HEK293 (cell line): Measurements from ENCODE around the gene MAGI1.

Experiments used
- CTCF ChIA-PET: fragments of 350-600 bp; formaldehyde crosslinking; extraction: SDS; loops from one replicate; lab custom pipeline; 2021; ENCODE audit warnings: antibody characterized with exemption; lab: Yijun Ruan, JAX
- POLR2A ChIA-PET: fragments of 300-600 bp; formaldehyde crosslinking; extraction: SDS; loops from one replicate; lab custom pipeline; 2020; ENCODE audit warnings: antibody characterized with exemption, inconsistent platforms; lab: Yijun Ruan, JAX
- H3K27ac ChIP-seq: fragments of 200-500 bp; sonication (Bioruptor generic); 2 replicates; pipeline ENCODE4 v1.5.1; 2014; ENCODE audit warnings: low read depth, low read length, control low read depth, inconsistent platforms; ENCODE audit errors: extremely low read depth
- H3K36me3 ChIP-seq, 2 experiments: fragments of 200-500 bp in 1 of 2; sonication (Bioruptor generic) in 1 of 2; 1 replicate in 1 of 2; 2 replicates in 1 of 2; pipeline ENCODE4 v1.5.1; 2014 to 2017; ENCODE audit warnings: inconsistent platforms in 2 of 2, low read length in 2 of 2; ENCODE audit not compliant: control insufficient read depth in 2 of 2, insufficient read depth in 1 of 2
- H3K4me1 ChIP-seq: fragments of 200-500 bp; sonication (Bioruptor generic); 2 replicates; pipeline ENCODE4 v1.5.1; 2014; ENCODE audit warnings: mild to moderate bottlenecking, low read length, inconsistent platforms; ENCODE audit not compliant: control insufficient read depth, insufficient read depth
- H3K4me3 ChIP-seq: 2 replicates; pipeline ENCODE4 v1.5.1; 2011; ENCODE audit warnings: low read depth, mild to moderate bottlenecking, control low read depth, low read length, moderate library complexity
- H3K9me3 ChIP-seq: fragments of 200-500 bp; sonication (Bioruptor generic); 2 replicates; pipeline ENCODE4 v1.5.1; 2014; ENCODE audit warnings: low read depth, low read length, inconsistent platforms; ENCODE audit not compliant: control insufficient read depth, insufficient read depth
- IKZF3 ChIP-seq: fragments of 450-650 bp; IDR thresholded peaks from 2 replicates; pipeline ENCODE4 v1.5.0; 2018; ENCODE audit warnings: missing biosample characterization, mild to moderate bottlenecking, missing genetic modification characterization, moderate library complexity
- KLF8 ChIP-seq: fragments of 450-650 bp; formaldehyde crosslinking; IDR thresholded peaks from 2 replicates; pipeline ENCODE4 v1.5.1; 2016; ENCODE audit warnings: missing biosample characterization, missing genetic modification characterization
- PRDM1 ChIP-seq: fragments of 450-650 bp; formaldehyde crosslinking; IDR thresholded peaks from 2 replicates; pipeline ENCODE4; 2016; ENCODE audit warnings: missing biosample characterization, missing genetic modification characterization
- ZEB2 ChIP-seq: fragments of 450-650 bp; formaldehyde crosslinking; IDR thresholded peaks from 2 replicates; pipeline ENCODE4 v1.5.1; 2016; ENCODE audit warnings: missing biosample characterization, missing genetic modification characterization
- ZNF19 ChIP-seq: fragments of 450-650 bp; formaldehyde crosslinking; IDR thresholded peaks from 2 replicates; pipeline ENCODE4; 2016; ENCODE audit warnings: missing biosample characterization, missing genetic modification characterization, low read depth
- ZNF23 ChIP-seq: fragments of 450-650 bp; formaldehyde crosslinking; IDR thresholded peaks from 2 replicates; pipeline ENCODE4 v1.5.1; 2016; ENCODE audit warnings: missing biosample characterization, missing genetic modification characterization, borderline replicate concordance
- ZNF366 ChIP-seq: fragments of 450-650 bp; formaldehyde crosslinking; conservative IDR thresholded peaks from 2 replicates; pipeline ENCODE4 v1.5.1; 2016; ENCODE audit warnings: missing biosample characterization, missing genetic modification characterization
- ZNF391 ChIP-seq: fragments of 450-650 bp; formaldehyde crosslinking; IDR thresholded peaks from 2 replicates; pipeline ENCODE4 v1.5.1; 2016; ENCODE audit warnings: low read depth, missing biosample characterization, missing genetic modification characterization, borderline replicate concordance
- ZNF600 ChIP-seq: fragments of 450-650 bp; formaldehyde crosslinking; IDR thresholded peaks from 2 replicates; pipeline ENCODE4 v1.5.1; 2016; ENCODE audit warnings: missing biosample characterization, missing genetic modification characterization
- ZNF629 ChIP-seq: fragments of 450-650 bp; formaldehyde crosslinking; IDR thresholded peaks from 2 replicates; pipeline ENCODE4 v1.5.1; 2017; ENCODE audit warnings: missing biosample characterization, missing genetic modification characterization
- ZNF660 ChIP-seq: fragments of 450-650 bp; IDR thresholded peaks from 2 replicates; pipeline ENCODE4 v1.5.1; 2018; ENCODE audit warnings: missing biosample characterization, mild to moderate bottlenecking, missing genetic modification characterization
- ZNF707 ChIP-seq: fragments of 450-650 bp; formaldehyde crosslinking; IDR thresholded peaks from 2 replicates; pipeline ENCODE4 v1.5.1; 2016; ENCODE audit warnings: missing biosample characterization, missing genetic modification characterization
- ZNF76 ChIP-seq: fragments of 450-650 bp; formaldehyde crosslinking; IDR thresholded peaks from 2 replicates; pipeline ENCODE4; 2016; ENCODE audit warnings: low read depth, missing biosample characterization, missing genetic modification characterization, borderline replicate concordance
- TF ChIP-seq, protein P1 (sequence below): fragments of 450-650 bp; formaldehyde crosslinking; IDR thresholded peaks from 2 replicates; pipeline ENCODE4 v1.5.1; 2016; ENCODE audit warnings: missing biosample characterization, missing genetic modification characterization, borderline replicate concordance
- TF ChIP-seq, protein P2 (sequence below): fragments of 450-650 bp; formaldehyde crosslinking; IDR thresholded peaks from 2 replicates; pipeline ENCODE4 v1.5.1; 2016; ENCODE audit warnings: missing biosample characterization, missing genetic modification characterization
- TF ChIP-seq, protein P3 (sequence below): fragments of 450-650 bp; formaldehyde crosslinking; IDR thresholded peaks from 2 replicates; pipeline ENCODE4 v1.5.1; 2016; ENCODE audit warnings: missing biosample characterization, missing genetic modification characterization, borderline replicate concordance
- TF ChIP-seq, protein P4 (sequence below): fragments of 450-650 bp; formaldehyde crosslinking; IDR thresholded peaks from 2 replicates; pipeline ENCODE4 v1.5.1; 2016; ENCODE audit warnings: missing biosample characterization, missing genetic modification characterization
- TF ChIP-seq, protein P5 (sequence below): fragments of 450-650 bp; formaldehyde crosslinking; IDR thresholded peaks from 2 replicates; pipeline ENCODE4 v1.5.1; 2016; ENCODE audit warnings: missing biosample characterization, missing genetic modification characterization, low read depth
- TF ChIP-seq, protein P6 (sequence below): fragments of 450-650 bp; formaldehyde crosslinking; IDR thresholded peaks from 2 replicates; pipeline ENCODE4 v1.5.1; 2016; ENCODE audit warnings: missing biosample characterization, missing genetic modification characterization
- TF ChIP-seq, protein P7 (sequence below): fragments of 450-650 bp; formaldehyde crosslinking; conservative IDR thresholded peaks from 2 replicates; pipeline ENCODE4 v1.5.1; 2016; ENCODE audit warnings: low read depth, missing biosample characterization, missing genetic modification characterization

MAGI1 gene

DNA sequence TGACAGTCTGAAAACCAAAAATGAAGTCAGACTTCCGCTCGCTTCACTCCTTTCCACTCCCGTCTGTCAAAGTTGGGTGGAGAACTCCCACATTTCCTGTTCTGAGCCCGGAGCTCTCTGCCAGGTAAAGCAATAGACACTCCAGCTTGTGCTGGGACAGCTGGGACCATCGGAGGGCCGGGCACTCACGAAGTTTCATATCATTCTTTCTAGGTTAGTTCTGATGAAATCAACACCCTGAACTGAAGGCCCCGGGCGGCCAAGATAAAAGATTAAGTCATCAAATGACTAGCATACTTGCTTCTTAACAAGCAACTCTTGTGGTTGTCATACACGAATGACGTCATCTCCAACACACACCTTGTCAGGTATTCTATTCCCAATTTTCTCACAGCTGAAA, 42.1 kb downstream of the MAGI1 start:
- Histone ChIP-seq H3K36me3 (no peaks in the 10 kb centered on the region), H3K4me3 (no peak overlapping the region), H3K4me1 (peaks cover 3% of the 10 kb centered on the region), H3K9me3 (no peaks in the 10 kb centered on the region), H3K27ac (peak overlapping the region; percentile 6; the same call in 1 of the 2 replicates)
- POLR2A ChIA-PET, result interaction anchor here (0.7 kb wide), 2 partner anchors 215 to 246 kb away, joined by 4 to 6 read pairs; no protein-coding TSS in a partner anchor
- CTCF ChIA-PET, result interaction anchor here (0.6 to 0.7 kb wide), 2 partner anchors 11 to 469 kb away, joined by 3 read pairs; no protein-coding TSS in a partner anchor
- TF ChIP-seq IKZF3 (tag by site-specific recombination) (0 out of 2 replicates have a peak, but pooled peaks have one; percentile 19), ZEB2 (tag by site-specific recombination) (peak; percentile 90), PRDM1 (no peak), ZNF23 (tag by site-specific recombination) (no peak), ZNF76 (no peak), KLF8 (tag by site-specific recombination) (peak; percentile 82), ZNF629 (tag by site-specific recombination) (peak; percentile 94), ZNF660 (tag by site-specific recombination) (peak; percentile 69; the same call in 1 of the 2 replicates), ZNF391 (tag by site-specific recombination) (no peak), ZNF19 (tag by site-specific recombination) (no peak), ZNF366 (tag by site-specific recombination) (peak; percentile 55), ZNF600 (tag by site-specific recombination) (0 out of 2 replicates have a peak, but pooled peaks have one; percentile 35), ZNF707 (tag by site-specific recombination) (no peak)
- TF ChIP-seq, protein P1, sequence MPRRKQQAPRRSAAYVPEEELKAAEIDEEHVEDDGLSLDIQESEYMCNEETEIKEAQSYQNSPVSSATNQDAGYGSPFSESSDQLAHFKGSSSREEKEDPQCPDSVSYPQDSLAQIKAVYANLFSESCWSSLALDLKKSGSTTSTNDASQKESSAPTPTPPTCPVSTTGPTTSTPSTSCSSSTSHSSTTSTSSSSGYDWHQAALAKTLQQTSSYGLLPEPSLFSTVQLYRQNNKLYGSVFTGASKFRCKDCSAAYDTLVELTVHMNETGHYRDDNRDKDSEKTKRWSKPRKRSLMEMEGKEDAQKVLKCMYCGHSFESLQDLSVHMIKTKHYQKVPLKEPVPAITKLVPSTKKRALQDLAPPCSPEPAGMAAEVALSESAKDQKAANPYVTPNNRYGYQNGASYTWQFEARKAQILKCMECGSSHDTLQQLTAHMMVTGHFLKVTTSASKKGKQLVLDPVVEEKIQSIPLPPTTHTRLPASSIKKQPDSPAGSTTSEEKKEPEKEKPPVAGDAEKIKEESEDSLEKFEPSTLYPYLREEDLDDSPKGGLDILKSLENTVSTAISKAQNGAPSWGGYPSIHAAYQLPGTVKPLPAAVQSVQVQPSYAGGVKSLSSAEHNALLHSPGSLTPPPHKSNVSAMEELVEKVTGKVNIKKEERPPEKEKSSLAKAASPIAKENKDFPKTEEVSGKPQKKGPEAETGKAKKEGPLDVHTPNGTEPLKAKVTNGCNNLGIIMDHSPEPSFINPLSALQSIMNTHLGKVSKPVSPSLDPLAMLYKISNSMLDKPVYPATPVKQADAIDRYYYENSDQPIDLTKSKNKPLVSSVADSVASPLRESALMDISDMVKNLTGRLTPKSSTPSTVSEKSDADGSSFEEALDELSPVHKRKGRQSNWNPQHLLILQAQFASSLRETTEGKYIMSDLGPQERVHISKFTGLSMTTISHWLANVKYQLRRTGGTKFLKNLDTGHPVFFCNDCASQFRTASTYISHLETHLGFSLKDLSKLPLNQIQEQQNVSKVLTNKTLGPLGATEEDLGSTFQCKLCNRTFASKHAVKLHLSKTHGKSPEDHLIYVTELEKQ, result peak; percentile 23; the same call in 1 of the 2 replicates
- TF ChIP-seq, protein P2, sequence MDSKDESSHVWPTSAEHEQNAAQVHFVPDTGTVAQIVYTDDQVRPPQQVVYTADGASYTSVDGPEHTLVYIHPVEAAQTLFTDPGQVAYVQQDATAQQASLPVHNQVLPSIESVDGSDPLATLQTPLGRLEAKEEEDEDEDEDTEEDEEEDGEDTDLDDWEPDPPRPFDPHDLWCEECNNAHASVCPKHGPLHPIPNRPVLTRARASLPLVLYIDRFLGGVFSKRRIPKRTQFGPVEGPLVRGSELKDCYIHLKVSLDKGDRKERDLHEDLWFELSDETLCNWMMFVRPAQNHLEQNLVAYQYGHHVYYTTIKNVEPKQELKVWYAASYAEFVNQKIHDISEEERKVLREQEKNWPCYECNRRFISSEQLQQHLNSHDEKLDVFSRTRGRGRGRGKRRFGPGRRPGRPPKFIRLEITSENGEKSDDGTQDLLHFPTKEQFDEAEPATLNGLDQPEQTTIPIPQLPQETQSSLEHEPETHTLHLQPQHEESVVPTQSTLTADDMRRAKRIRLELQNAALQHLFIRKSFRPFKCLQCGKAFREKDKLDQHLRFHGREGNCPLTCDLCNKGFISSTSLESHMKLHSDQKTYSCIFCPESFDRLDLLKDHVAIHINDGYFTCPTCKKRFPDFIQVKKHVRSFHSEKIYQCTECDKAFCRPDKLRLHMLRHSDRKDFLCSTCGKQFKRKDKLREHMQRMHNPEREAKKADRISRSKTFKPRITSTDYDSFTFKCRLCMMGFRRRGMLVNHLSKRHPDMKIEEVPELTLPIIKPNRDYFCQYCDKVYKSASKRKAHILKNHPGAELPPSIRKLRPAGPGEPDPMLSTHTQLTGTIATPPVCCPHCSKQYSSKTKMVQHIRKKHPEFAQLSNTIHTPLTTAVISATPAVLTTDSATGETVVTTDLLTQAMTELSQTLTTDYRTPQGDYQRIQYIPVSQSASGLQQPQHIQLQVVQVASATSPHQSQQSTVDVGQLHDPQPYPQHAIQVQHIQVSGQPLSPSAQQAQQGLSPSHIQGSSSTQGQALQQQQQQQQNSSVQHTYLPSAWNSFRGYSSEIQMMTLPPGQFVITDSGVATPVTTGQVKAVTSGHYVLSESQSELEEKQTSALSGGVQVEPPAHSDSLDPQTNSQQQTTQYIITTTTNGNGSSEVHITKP, result 0 out of 2 replicates have a peak, but pooled peaks have one; percentile 29
- TF ChIP-seq, protein P3, sequence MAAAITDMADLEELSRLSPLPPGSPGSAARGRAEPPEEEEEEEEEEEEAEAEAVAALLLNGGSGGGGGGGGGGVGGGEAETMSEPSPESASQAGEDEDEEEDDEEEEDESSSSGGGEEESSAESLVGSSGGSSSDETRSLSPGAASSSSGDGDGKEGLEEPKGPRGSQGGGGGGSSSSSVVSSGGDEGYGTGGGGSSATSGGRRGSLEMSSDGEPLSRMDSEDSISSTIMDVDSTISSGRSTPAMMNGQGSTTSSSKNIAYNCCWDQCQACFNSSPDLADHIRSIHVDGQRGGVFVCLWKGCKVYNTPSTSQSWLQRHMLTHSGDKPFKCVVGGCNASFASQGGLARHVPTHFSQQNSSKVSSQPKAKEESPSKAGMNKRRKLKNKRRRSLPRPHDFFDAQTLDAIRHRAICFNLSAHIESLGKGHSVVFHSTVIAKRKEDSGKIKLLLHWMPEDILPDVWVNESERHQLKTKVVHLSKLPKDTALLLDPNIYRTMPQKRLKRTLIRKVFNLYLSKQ (tag by site-specific recombination), result no peak
- TF ChIP-seq, protein P4, sequence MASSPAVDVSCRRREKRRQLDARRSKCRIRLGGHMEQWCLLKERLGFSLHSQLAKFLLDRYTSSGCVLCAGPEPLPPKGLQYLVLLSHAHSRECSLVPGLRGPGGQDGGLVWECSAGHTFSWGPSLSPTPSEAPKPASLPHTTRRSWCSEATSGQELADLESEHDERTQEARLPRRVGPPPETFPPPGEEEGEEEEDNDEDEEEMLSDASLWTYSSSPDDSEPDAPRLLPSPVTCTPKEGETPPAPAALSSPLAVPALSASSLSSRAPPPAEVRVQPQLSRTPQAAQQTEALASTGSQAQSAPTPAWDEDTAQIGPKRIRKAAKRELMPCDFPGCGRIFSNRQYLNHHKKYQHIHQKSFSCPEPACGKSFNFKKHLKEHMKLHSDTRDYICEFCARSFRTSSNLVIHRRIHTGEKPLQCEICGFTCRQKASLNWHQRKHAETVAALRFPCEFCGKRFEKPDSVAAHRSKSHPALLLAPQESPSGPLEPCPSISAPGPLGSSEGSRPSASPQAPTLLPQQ (tag by site-specific recombination), result peak; percentile 43; the same call in 1 of the 2 replicates
- TF ChIP-seq, protein P5, sequence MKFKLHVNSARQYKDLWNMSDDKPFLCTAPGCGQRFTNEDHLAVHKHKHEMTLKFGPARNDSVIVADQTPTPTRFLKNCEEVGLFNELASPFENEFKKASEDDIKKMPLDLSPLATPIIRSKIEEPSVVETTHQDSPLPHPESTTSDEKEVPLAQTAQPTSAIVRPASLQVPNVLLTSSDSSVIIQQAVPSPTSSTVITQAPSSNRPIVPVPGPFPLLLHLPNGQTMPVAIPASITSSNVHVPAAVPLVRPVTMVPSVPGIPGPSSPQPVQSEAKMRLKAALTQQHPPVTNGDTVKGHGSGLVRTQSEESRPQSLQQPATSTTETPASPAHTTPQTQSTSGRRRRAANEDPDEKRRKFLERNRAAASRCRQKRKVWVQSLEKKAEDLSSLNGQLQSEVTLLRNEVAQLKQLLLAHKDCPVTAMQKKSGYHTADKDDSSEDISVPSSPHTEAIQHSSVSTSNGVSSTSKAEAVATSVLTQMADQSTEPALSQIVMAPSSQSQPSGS (tag by site-specific recombination), result peak; percentile 97
- TF ChIP-seq, protein P6, sequence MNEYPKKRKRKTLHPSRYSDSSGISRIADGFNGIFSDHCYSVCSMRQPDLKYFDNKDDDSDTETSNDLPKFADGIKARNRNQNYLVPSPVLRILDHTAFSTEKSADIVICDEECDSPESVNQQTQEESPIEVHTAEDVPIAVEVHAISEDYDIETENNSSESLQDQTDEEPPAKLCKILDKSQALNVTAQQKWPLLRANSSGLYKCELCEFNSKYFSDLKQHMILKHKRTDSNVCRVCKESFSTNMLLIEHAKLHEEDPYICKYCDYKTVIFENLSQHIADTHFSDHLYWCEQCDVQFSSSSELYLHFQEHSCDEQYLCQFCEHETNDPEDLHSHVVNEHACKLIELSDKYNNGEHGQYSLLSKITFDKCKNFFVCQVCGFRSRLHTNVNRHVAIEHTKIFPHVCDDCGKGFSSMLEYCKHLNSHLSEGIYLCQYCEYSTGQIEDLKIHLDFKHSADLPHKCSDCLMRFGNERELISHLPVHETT (tag by site-specific recombination), result peak; percentile 29; the same call in 1 of the 2 replicates
- TF ChIP-seq, protein P7, sequence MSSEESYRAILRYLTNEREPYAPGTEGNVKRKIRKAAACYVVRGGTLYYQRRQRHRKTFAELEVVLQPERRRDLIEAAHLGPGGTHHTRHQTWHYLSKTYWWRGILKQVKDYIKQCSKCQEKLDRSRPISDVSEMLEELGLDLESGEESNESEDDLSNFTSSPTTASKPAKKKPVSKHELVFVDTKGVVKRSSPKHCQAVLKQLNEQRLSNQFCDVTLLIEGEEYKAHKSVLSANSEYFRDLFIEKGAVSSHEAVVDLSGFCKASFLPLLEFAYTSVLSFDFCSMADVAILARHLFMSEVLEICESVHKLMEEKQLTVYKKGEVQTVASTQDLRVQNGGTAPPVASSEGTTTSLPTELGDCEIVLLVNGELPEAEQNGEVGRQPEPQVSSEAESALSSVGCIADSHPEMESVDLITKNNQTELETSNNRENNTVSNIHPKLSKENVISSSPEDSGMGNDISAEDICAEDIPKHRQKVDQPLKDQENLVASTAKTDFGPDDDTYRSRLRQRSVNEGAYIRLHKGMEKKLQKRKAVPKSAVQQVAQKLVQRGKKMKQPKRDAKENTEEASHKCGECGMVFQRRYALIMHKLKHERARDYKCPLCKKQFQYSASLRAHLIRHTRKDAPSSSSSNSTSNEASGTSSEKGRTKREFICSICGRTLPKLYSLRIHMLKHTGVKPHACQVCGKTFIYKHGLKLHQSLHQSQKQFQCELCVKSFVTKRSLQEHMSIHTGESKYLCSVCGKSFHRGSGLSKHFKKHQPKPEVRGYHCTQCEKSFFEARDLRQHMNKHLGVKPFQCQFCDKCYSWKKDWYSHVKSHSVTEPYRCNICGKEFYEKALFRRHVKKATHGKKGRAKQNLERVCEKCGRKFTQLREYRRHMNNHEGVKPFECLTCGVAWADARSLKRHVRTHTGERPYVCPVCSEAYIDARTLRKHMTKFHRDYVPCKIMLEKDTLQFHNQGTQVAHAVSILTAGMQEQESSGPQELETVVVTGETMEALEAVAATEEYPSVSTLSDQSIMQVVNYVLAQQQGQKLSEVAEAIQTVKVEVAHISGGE, result no peak
